Astrocyte (in vitro differentiated cells and primary cell): ENCODE data around the gene SLC17A7. TPM values are rescaled to one million over a fixed set of nuclear protein-coding genes. Genes with fewer than 3 reads are reported as not detected.

Source experiments
- DNase-seq: peaks from one replicate; pipeline ENCODE4 v3.0.0-alpha.2; 2010; ENCODE audit warnings: low read depth
- FAIRE-seq: peaks from 2 replicates; lab custom pipeline; 2011; peaks lifted over from hg19 to GRCh38; lab: Jason Lieb, UNC
- H2AFZ ChIP-seq: 2 replicates; pipeline ENCODE4 v1.6.0; 2012; ENCODE audit warnings: low read depth, low read length, inconsistent platforms
- H3K27ac ChIP-seq: 2 replicates; pipeline ENCODE4 v1.5.1; 2011; ENCODE audit warnings: low read depth, low read length, inconsistent platforms
- H3K27me3 ChIP-seq: 2 replicates; pipeline ENCODE4 v1.6.0; 2011; ENCODE audit warnings: low read length, inconsistent platforms; ENCODE audit not compliant: insufficient read depth
- H3K36me3 ChIP-seq: 2 replicates; pipeline ENCODE4 v1.5.1; 2011; ENCODE audit warnings: low read length, inconsistent platforms; ENCODE audit not compliant: insufficient read depth
- H3K4me1 ChIP-seq: 2 replicates; pipeline ENCODE4 v1.5.1; 2011; ENCODE audit warnings: low read length, inconsistent platforms; ENCODE audit not compliant: insufficient read depth
- H3K4me2 ChIP-seq: 2 replicates; pipeline ENCODE4 v1.6.0; 2012; ENCODE audit warnings: low read length, inconsistent platforms
- H3K4me3 ChIP-seq: 2 replicates; pipeline ENCODE4 v1.5.1; 2011; ENCODE audit warnings: low read depth, mild to moderate bottlenecking, low read length, inconsistent platforms; ENCODE audit not compliant: insufficient read depth
- H3K79me2 ChIP-seq: 2 replicates; pipeline ENCODE4 v1.6.0; 2012; ENCODE audit warnings: mild to moderate bottlenecking, low read length, inconsistent platforms; ENCODE audit not compliant: insufficient read depth
- H3K9ac ChIP-seq: 2 replicates; pipeline ENCODE4 v1.6.0; 2012; ENCODE audit warnings: mild to moderate bottlenecking, low read length, inconsistent platforms
- H3K9me3 ChIP-seq: 2 replicates; pipeline ENCODE4 v1.5.1; 2012; ENCODE audit warnings: low read depth, mild to moderate bottlenecking, low read length, inconsistent platforms; ENCODE audit not compliant: insufficient read depth
- H4K20me1 ChIP-seq: 2 replicates; pipeline ENCODE4 v1.6.0; 2012; ENCODE audit warnings: low read length, inconsistent platforms; ENCODE audit not compliant: insufficient read depth
- H3K27ac Mint-ChIP-seq: one replicate; pipeline ENCODE4 v1.8.0; 2021; ENCODE audit warnings: mild to moderate bottlenecking, mixed read lengths; ENCODE audit not compliant: unreplicated experiment
- H3K27me3 Mint-ChIP-seq: one replicate; pipeline ENCODE4 v1.8.0; 2021; ENCODE audit warnings: low read depth, mixed read lengths; ENCODE audit not compliant: unreplicated experiment
- H3K36me3 Mint-ChIP-seq: one replicate; pipeline ENCODE4 v1.8.0; 2021; ENCODE audit warnings: low read depth, mixed read lengths; ENCODE audit not compliant: unreplicated experiment
- H3K4me1 Mint-ChIP-seq: one replicate; pipeline ENCODE4 v1.8.0; 2021; ENCODE audit warnings: low read depth, mixed read lengths; ENCODE audit not compliant: unreplicated experiment
- H3K4me3 Mint-ChIP-seq: one replicate; pipeline ENCODE4 v1.8.0; 2021; ENCODE audit warnings: mild to moderate bottlenecking, moderate library complexity, mixed read lengths; ENCODE audit not compliant: unreplicated experiment
- H3K9me3 Mint-ChIP-seq: one replicate; pipeline ENCODE4 v1.8.0; 2021; ENCODE audit warnings: mild to moderate bottlenecking, mixed read lengths; ENCODE audit not compliant: unreplicated experiment
- CTCF ChIP-seq: IDR thresholded peaks from 2 replicates; pipeline ENCODE4 v1.5.1; 2011; ENCODE audit warnings: low read depth, mild to moderate bottlenecking, inconsistent platforms, low read length, moderate library complexity; ENCODE audit not compliant: insufficient read depth
- EZH2 ChIP-seq: IDR thresholded peaks from 2 replicates; pipeline ENCODE4 v1.6.1; 2012; ENCODE audit warnings: mild to moderate bottlenecking, low read length, inconsistent platforms; ENCODE audit not compliant: insufficient read depth
- total RNA-seq: library from RNA; stranded (reverse); gene quantifications from 2 replicates; pipeline ENCODE4 v1.2.1, GENCODE V29; 2021

Gene SLC17A7
- total RNA-seq, 1 donor from 2014 or later: 0.16 TPM

GRCh38 chr19:49380391-49380790 lies 60.9 kb downstream of the SLC17A7 start:
- Mint-ChIP-seq H3K27ac (no peak overlapping the region), H3K27me3 (peaks cover 14% of the 10 kb centered on the region), H3K4me3 (no peak overlapping the region), H3K36me3 (peaks cover 3% of the 10 kb centered on the region), H3K9me3 (peaks cover 2% of the 10 kb centered on the region), H3K4me1 (no peaks in the 10 kb centered on the region)
- no peak for FAIRE-seq
- DNase-seq: no peak
- H3K4me1 ChIP-seq: no peaks in the 10 kb centered on the region
- TF ChIP-seq CTCF (no peak), EZH2 (no peak)
- no peaks in the 10 kb centered on the region for H3K79me2 ChIP-seq
- no peak overlapping the region for H3K27ac ChIP-seq
- no peaks in the 10 kb centered on the region for H3K27me3 ChIP-seq
- H3K4me2 ChIP-seq: no peak overlapping the region
- H4K20me1 ChIP-seq: no peaks in the 10 kb centered on the region
- H3K36me3 ChIP-seq: no peaks in the 10 kb centered on the region
- no peak overlapping the region for H2AFZ ChIP-seq
- H3K9me3 ChIP-seq: peaks cover 3% of the 10 kb centered on the region
- no peak overlapping the region for H3K9ac ChIP-seq
- H3K4me3 ChIP-seq: no peak overlapping the region

Other genes with a start within 250 kb of the SLC17A7 start
- 2.8 and 4.6 TPM in 2 replicates for gene SLC6A16, start 116.3 kb downstream of the SLC17A7 start, total RNA-seq
- gene CD37, start 106.1 kb downstream of the SLC17A7 start, total RNA-seq: 0.20 TPM in 1 of 2 replicates, not detected in the other
- 46.5 and 58.2 TPM in 2 replicates for gene TEAD2, start 79.1 kb downstream of the SLC17A7 start, total RNA-seq
- gene DKKL1, start 77.7 kb downstream of the SLC17A7 start, total RNA-seq: 0.89 and 1.1 TPM in 2 replicates
- gene KASH5, start 53.3 kb downstream of the SLC17A7 start, total RNA-seq: not detected in 2 replicates
- gene PTH2, start 18.1 kb downstream of the SLC17A7 start, total RNA-seq: not detected in 2 replicates
- not detected in 2 replicates for gene GFY, start 16.1 kb downstream of the SLC17A7 start, total RNA-seq
- 61.3 and 76.4 TPM in 2 replicates for gene PIH1D1, start 10.3 kb upstream of the SLC17A7 start, total RNA-seq
- gene ALDH16A1, start 11.7 kb upstream of the SLC17A7 start, total RNA-seq: 13.0 and 19.2 TPM in 2 replicates
- 0.38 TPM in 1 of 2 replicates, not detected in the other for gene FLT3LG, start 32.7 kb upstream of the SLC17A7 start, total RNA-seq
- 2,066 and 2,119 TPM in 2 replicates for gene RPL13A, start 46.1 kb upstream of the SLC17A7 start, total RNA-seq
- 1,263 and 1,399 TPM in 2 replicates for gene RPS11, start 54.9 kb upstream of the SLC17A7 start, total RNA-seq
- 32.2 and 40.6 TPM in 2 replicates for gene FCGRT, start 71.1 kb upstream of the SLC17A7 start, total RNA-seq
- gene RCN3, start 86.5 kb upstream of the SLC17A7 start, total RNA-seq: 20.2 and 27.5 TPM in 2 replicates
- 74.6 and 83.8 TPM in 2 replicates for gene NOSIP, start 139.0 kb upstream of the SLC17A7 start, total RNA-seq
- 0.89 and 1.3 TPM in 2 replicates for gene PRRG2, start 139.8 kb upstream of the SLC17A7 start, total RNA-seq
- gene PRR12, start 149.7 kb upstream of the SLC17A7 start, total RNA-seq: 29.7 and 29.9 TPM in 2 replicates
- 94.7 and 104 TPM in 2 replicates for gene RRAS, start 198.6 kb upstream of the SLC17A7 start, total RNA-seq
- 105 and 107 TPM in 2 replicates for gene SCAF1, start 200.7 kb upstream of the SLC17A7 start, total RNA-seq
- gene IRF3, start 224.3 kb upstream of the SLC17A7 start, total RNA-seq: 63.0 and 68.1 TPM in 2 replicates
- gene BCL2L12, start 224.4 kb upstream of the SLC17A7 start, total RNA-seq: 26.6 and 31.5 TPM in 2 replicates
- 215 and 235 TPM in 2 replicates for gene PRMT1, start 235.7 kb upstream of the SLC17A7 start, total RNA-seq
- gene ADM5, start 248.1 kb upstream of the SLC17A7 start, total RNA-seq: 0.65 and 1.6 TPM in 2 replicates
- 33.3 and 33.6 TPM in 2 replicates for gene CPT1C, start 249.6 kb upstream of the SLC17A7 start, total RNA-seq